Caco-2 (cell line): ENCODE results near the gene GIPR. TPM values are rescaled to one million over a fixed set of nuclear protein-coding genes. Genes with fewer than 3 reads are reported as not detected.

ENCODE experiments used
- BruUV-seq: library from RNA; stranded (reverse); fragments of 400-500 nt; replicated peaks from 2 replicates; lab custom pipeline; 2021; lab: Mats Ljungman, UMichigan
- CTCF ChIA-PET: fragments of 300-600 bp; sonication (Branson Sonifier 250); formaldehyde crosslinking; loops from one replicate; lab custom pipeline; 2022; ENCODE audit warnings: antibody characterized with exemption; lab: Charles Lee
- POLR2A ChIA-PET: fragments of 300-600 bp; sonication (Branson Sonifier 250); formaldehyde crosslinking; loops from one replicate; lab custom pipeline; 2022; ENCODE audit warnings: antibody characterized with exemption; lab: Charles Lee
- DNase-seq, 2 experiments: peaks; one replicate each; pipeline versions ENCODE4 v3.0.0 to v3.0.0-alpha.2; 2020 to 2022
- H3K27me3 ChIP-seq: replicated peaks from 2 replicates; pipeline ENCODE4 v1.6.0; 2011; ENCODE audit warnings: low read length; ENCODE audit not compliant: control insufficient read depth, insufficient read depth
- H3K36me3 ChIP-seq: 2 replicates; pipeline ENCODE4 v1.5.1; 2011; ENCODE audit warnings: low read length; ENCODE audit not compliant: control insufficient read depth, insufficient read depth
- H3K4me1 ChIP-seq: fragments of 250-450 bp; sonication (Bioruptor Pico); 2 replicates; pipeline ENCODE4 v1.5.1; 2020; ENCODE audit warnings: mild to moderate bottlenecking
- H3K4me3 ChIP-seq: 2 replicates; pipeline ENCODE4 v1.5.1; 2011; ENCODE audit warnings: low read depth, mild to moderate bottlenecking, control low read depth, low read length
- H3K9me3 ChIP-seq: fragments of 250-450 bp; sonication (Bioruptor Pico); 2 replicates; pipeline ENCODE4 v1.5.1; 2020; ENCODE audit warnings: mild to moderate bottlenecking, moderate library complexity
- H3K27ac Mint-ChIP-seq: one replicate; pipeline ENCODE4 v1.8.0; 2022; ENCODE audit warnings: mixed read lengths; ENCODE audit not compliant: unreplicated experiment
- H3K27me3 Mint-ChIP-seq: one replicate; pipeline ENCODE4 v1.8.0; 2022; ENCODE audit warnings: mixed read lengths; ENCODE audit not compliant: insufficient read depth, unreplicated experiment
- H3K36me3 Mint-ChIP-seq: one replicate; pipeline ENCODE4 v1.8.0; 2022; ENCODE audit warnings: mild to moderate bottlenecking, mixed read lengths; ENCODE audit not compliant: insufficient read depth, unreplicated experiment
- H3K4me1 Mint-ChIP-seq: one replicate; pipeline ENCODE4 v1.8.0; 2022; ENCODE audit warnings: low read depth, mixed read lengths; ENCODE audit not compliant: unreplicated experiment
- H3K4me3 Mint-ChIP-seq: one replicate; pipeline ENCODE4 v1.8.0; 2022; ENCODE audit warnings: mild to moderate bottlenecking, moderate library complexity, mixed read lengths; ENCODE audit not compliant: unreplicated experiment
- H3K9me3 Mint-ChIP-seq: one replicate; pipeline ENCODE4 v1.8.0; 2022; ENCODE audit warnings: mixed read lengths; ENCODE audit not compliant: unreplicated experiment
- CTCF ChIP-seq, 2 experiments: fragments of 200-600 bp in 1 of 2; IDR thresholded peaks; 1 replicate in 1 of 2; 2 replicates in 1 of 2; pipeline versions ENCODE4 v1.5.1 to v1.8.0; 2011 to 2022; ENCODE audit warnings: antibody characterized with exemption in 1 of 2, control low read depth in 1 of 2, inconsistent platforms in 1 of 2, low read depth in 1 of 2, low read length in 1 of 2, mild to moderate bottlenecking in 1 of 2, moderate library complexity in 1 of 2; ENCODE audit not compliant: insufficient read depth in 1 of 2, severe bottlenecking in 1 of 2, unreplicated experiment in 1 of 2
- intact Hi-C: fragments of 100-400 bp; cut with micrococcal nuclease; formaldehyde crosslinking; loops from one replicate; pipeline ENCODE4 v1.10.0; 2022; ENCODE audit not compliant: unreplicated experiment
- total RNA-seq: library from RNA; stranded (reverse); gene quantifications from 2 replicates; pipeline ENCODE4 v1.2.3, GENCODE V29; 2022

GIPR gene
- total RNA-seq, 1 experiment from 2014 or later: 2.6 TPM

GRCh38 chr19:45664575-45664974, 3.4 kb upstream of the GIPR start:
- no peak for DNase-seq
- Histone ChIP-seq H3K36me3 (no peaks in the 10 kb centered on the region), H3K27me3 (no peaks in the 10 kb centered on the region), H3K9me3 (no peaks in the 10 kb centered on the region), H3K4me1 (no peaks in the 10 kb centered on the region), H3K4me3 (no peak overlapping the region)
- intact Hi-C loops: no loop called here
- no TSS peak for BruUV-seq
- Mint-ChIP-seq H3K9me3 (no peaks in the 10 kb centered on the region), H3K4me1 (peaks cover 16% of the 10 kb centered on the region), H3K27ac (no peak overlapping the region), H3K27me3 (no peaks in the 10 kb centered on the region), H3K36me3 (no peaks in the 10 kb centered on the region), H3K4me3 (no peak overlapping the region)
- CTCF ChIA-PET: no interaction called here
- no peak for TF ChIP-seq CTCF (IDR thresholded peaks at IDR 0.05; ENCODE audit: insufficient read depth in 1 of 2, low read depth in 1 of 2, low read length in 1 of 2, severe bottlenecking in 1 of 2, unreplicated experiment in 1 of 2)
- POLR2A ChIA-PET: no interaction called here

GRCh38 chr19:45668342-45668871, 386 bp downstream of the GIPR start:
- ChIA-PET CTCF (interaction anchor here (0.5 to 2.7 kb wide), 8 partner anchors 8 to 190 kb away, joined by 3 to 18 read pairs (median 6); partner anchors contain the start of genes QPCTL and SNRPD2), POLR2A (interaction anchor here (1.4 kb wide), 1 partner anchor 9 kb away, joined by 12 read pairs; no protein-coding TSS in a partner anchor)
- no TSS peak for BruUV-seq
- intact Hi-C loops: no loop called here
- peaks cover 11% of the 10 kb centered on the region for H3K36me3 Mint-ChIP-seq
- TF ChIP-seq CTCF (IDR thresholded peaks at IDR 0.05; ENCODE audit: insufficient read depth in 1 of 2, low read depth in 1 of 2, low read length in 1 of 2, severe bottlenecking in 1 of 2, unreplicated experiment in 1 of 2): no peak
- H3K36me3 ChIP-seq: no peaks in the 10 kb centered on the region
- no peaks in the 10 kb centered on the region for H3K27me3 Mint-ChIP-seq
- no peaks in the 10 kb centered on the region for H3K4me1 ChIP-seq
- H3K27me3 ChIP-seq: no peaks in the 10 kb centered on the region
- peak overlapping the region; percentile 85 for H3K4me3 Mint-ChIP-seq
- H3K27ac Mint-ChIP-seq: no peak overlapping the region
- DNase-seq: no peak
- peaks cover 8% of the 10 kb centered on the region for H3K4me1 Mint-ChIP-seq
- H3K9me3 ChIP-seq: no peaks in the 10 kb centered on the region
- no peaks in the 10 kb centered on the region for H3K9me3 Mint-ChIP-seq
- peak overlapping the region; percentile 59 for H3K4me3 ChIP-seq

- H3K4me1 Mint-ChIP-seq: peaks cover 8% of the 10 kb centered on the region
- H3K4me3 Mint-ChIP-seq: peak overlapping the region; percentile 85
- no TSS peak for BruUV-seq
- no peaks in the 10 kb centered on the region for H3K27me3 ChIP-seq
- ChIA-PET POLR2A (interaction anchor here (0.7 kb wide), 1 partner anchor 21 kb away, joined by 3 read pairs; the partner anchor contains the start of gene QPCTL), CTCF (interaction anchor here (2.5 kb wide), 1 partner anchor 29 kb away, joined by 7 read pairs; no protein-coding TSS in a partner anchor)
- H3K9me3 Mint-ChIP-seq: no peaks in the 10 kb centered on the region
- no peaks in the 10 kb centered on the region for H3K36me3 ChIP-seq
- DNase-seq: peak; percentile 74 to 80
- TF ChIP-seq CTCF (IDR thresholded peaks at IDR 0.05; ENCODE audit: insufficient read depth in 1 of 2, low read depth in 1 of 2, low read length in 1 of 2, severe bottlenecking in 1 of 2, unreplicated experiment in 1 of 2): no peak
- H3K36me3 Mint-ChIP-seq: peaks cover 11% of the 10 kb centered on the region
- H3K4me3 ChIP-seq: no peak overlapping the region
- no peaks in the 10 kb centered on the region for H3K9me3 ChIP-seq
- H3K27me3 Mint-ChIP-seq: no peaks in the 10 kb centered on the region
- intact Hi-C loops: no loop called here
- no peaks in the 10 kb centered on the region for H3K4me1 ChIP-seq
- H3K27ac Mint-ChIP-seq: peak overlapping the region; percentile 19
Observed at GRCh38 chr19:45670670-45671453, 2.8 kb downstream of the GIPR start.
